Measurements from ENCODE around the gene ZNF132.

The ZNF132 gene

GRCh38 chr19:58386576-58387337 lies 53.2 kb downstream of the ZNF132 start, which contains the start of gene RPS5:
Gene RPS5, plus strand, starts transcription at chr19:58387269. Its CDS starts 869 bp downstream, at chr19:58388138.
- DNase-seq (ENCODE audit: low spot score): peak; percentile 99

DNA sequence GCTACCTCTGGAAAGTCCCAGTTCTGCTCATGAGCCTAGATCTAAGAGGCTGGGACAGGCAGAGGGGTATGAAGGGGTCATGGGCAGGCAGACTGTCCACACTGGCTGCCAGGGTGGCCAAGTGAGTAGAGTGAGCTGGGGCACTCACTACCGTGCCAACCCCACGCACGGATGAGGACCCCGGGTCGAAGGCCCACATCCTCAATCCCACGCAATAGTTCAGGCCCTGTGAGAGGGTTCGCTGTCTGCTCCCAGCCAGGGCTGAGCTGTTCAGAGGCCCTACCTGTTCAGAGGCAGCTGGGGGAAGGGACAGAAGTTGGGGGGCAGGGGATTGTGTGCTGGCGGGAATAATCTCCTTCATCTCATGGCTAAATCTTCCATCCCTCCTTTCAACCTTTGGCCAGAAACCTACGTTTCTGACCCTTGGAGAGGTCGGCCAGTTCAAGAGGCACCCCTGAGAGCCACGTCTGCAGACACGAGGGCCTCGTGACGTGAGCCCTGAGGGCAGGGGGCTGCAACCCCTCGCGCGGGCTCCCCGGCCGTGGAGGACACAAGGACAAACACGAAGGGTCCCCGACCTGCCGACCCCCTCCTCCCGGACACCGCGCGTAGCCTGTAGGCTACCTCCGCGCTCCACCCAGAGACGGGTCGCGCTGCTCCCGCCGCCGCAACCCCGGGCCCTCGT lies 53.9 kb downstream of the ZNF132 start:
- no peak for DNase-seq (ENCODE audit: low spot score)

GRCh38 chr19:58385313-58385890 lies 54.6 kb downstream of the ZNF132 start:
- no peak for DNase-seq (ENCODE audit: low spot score)

DNA sequence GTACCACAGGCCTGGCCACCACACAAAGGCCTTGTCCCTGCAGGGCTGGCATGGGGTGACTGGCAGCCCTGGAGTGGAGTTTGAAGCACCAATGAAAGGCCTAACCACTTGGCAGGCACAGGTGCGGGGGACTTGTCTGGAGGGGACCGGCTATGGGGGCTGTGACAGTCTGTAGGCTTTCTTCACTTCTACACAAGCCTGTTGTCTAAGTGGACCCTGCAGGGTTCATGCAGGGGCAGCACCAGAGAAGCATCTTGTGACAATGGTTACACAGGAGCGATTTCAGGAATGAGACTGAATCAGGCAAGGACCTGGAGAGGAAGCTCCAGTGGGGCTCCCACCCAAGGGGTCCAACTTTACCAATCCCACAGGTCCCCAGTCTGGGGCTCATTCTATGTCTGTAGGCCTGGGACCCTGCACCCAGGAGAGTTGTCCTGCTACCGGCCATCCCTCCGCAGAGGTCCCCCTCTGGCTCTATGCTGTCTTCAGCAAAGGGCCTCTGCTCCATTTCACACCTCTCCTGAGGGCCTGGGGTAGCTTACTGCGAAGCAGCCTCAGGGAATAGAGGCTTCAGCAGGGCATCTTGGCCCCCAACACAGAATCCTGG lies 56.9 kb downstream of the ZNF132 start:
- DNase-seq (ENCODE audit: low spot score): no peak

Data from kidney capillary endothelial cell (primary cell).